ENCODE measurements around the gene NTRK1.

NTRK1 gene

DNA sequence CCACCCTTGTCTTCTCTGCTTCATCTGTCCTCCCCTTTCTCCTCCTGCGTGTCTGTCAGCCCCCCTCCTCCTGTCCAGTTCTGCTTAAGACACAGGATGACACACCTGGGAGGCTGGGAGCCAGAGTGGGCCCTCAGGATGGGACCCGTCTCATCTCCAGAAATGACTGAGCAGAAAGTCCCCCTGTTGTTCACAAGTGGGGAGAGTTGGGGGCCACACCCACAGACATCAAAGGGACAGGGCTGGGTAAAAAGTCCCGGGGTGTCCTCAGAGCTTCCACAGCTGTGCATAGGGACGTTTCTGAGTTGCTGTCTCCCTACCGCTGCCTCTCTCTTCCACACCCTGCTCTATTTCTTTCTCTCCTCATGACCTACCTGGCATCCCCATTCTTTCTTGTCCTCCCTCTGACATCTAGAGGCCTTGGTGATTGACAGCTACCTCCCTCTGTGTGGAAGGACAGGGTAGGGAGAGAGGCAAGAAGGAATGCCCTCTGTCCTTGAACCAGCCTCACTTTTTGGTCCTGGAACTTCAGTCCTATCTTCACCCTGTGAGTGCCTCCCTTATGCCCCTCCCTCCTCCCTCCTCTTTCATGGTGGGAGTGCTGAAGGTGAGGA is 24.5 kb upstream of the NTRK1 start:
- H3K4me3 ChIP-seq (ENCODE audit: low read length), result no peak overlapping the region
- no peak for DNase-seq (ENCODE audit: low read depth, low spot score)

DNA sequence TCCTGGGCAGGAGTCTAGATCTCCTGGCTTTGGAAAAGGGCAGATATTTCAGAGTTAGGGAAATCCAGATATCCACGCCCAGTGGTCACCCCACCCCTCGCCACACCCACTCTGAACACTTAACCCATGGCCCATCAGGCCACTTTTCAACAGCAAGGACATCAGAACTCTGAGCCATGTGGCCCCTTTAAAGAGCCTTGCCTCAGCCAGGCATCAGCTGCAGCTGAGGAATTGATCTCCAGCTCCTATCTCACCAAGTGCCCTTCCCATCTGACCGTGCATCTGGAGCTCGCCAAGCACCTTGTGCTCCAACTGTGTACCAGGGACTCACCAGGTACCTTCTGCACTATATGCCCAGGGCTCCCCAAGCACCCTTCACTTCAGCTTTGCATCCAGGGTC is 23.8 kb upstream of the NTRK1 start:
- no peak overlapping the region for H3K4me3 ChIP-seq (ENCODE audit: low read length)
- no peak for DNase-seq (ENCODE audit: low read depth, low spot score)

DNA sequence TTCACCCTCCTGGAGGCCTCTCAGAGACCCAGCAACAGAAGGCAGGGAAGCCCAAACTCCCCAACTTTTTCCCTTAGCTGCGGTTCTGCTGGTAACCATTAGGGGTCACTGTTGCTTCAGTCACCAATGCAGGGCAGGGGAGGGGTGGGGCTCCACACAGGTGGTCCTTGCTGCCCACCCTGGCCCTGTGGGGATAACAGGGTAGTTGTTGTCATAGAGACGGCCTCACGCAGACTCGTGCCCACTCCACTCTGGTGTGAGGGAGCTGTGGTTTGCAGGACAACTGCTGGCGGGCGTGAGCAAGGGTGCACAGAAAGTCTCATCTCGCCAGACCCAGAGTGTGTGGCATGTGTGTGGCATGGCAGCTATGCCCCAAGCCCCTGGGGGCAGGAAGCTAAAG is 21.7 kb upstream of the NTRK1 start:
- H3K4me3 ChIP-seq (ENCODE audit: low read length), result no peak overlapping the region
- no peak for DNase-seq (ENCODE audit: low read depth, low spot score)

DNA sequence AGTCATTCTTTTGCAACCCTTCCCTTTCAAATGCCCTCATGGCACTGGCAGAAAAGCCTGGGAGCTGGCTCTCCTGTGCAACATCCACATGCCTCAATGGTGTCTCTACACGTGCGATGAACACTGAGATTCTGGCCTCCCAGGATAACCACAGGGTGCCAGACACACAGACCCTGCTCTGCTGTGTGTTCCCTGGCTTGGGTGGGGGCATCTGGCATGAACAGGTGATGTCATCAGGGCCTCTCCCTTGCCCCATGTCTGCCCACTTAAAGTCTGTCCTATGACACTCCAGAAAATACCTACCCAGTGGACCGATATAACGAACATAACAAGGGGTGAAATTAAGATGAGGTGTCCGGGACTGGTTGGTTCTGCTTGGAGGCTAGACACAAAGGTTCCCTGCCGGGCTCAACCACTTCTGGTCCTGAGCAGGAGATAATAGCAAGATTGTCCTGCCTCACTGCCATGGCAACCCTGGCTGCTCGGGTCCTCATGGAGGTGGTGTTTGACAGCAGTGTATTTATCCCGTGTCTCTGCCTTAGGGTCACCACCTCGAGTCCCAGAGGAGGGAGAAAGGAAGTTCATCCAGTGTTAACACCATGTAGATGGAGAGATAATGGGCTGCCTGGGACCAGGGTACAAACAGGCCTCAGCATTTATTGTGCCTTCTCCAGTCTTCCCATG is 21.1 kb upstream of the NTRK1 start:
- no peak for DNase-seq (ENCODE audit: low read depth, low spot score)

DNA sequence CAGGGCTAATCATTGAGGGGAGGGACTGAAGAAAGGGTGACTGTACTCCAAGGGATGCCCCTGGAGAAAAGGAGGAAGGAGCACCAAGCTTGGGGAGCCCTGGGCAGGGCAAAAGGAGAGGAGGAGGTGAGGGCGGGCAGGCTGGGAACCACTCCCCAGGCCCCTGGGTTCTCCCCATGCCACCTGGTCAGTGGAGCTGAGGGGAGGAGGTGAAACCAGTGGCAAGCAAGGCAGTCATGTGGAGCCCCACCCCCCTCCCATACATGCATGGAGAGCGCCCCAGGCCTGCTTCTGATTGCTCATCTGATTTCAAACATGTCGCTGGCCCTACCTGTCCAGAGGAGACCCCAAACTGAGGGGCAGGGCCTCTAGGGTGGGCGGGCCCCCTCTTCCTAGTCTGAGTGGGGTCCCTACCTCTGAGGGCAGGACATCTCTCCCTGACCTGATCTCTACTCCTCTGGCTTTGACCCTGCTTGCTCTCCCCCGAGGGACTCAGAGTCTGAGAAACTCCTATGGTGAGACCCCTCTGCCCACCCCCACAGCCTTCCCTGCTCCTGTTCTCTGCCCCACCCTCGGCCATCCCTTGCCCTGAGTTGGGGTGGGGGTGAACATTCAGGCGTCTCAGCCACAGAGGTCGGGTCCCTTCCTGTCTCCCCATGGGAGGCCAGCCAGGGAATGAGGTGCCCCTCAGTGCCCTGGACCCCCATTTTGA is 20.3 kb upstream of the NTRK1 start:
- DNase-seq (ENCODE audit: low read depth, low spot score), result no peak
- H3K4me3 ChIP-seq (ENCODE audit: low read length), result no peak overlapping the region

More for the DNA sequence above, 21.1 kb upstream of the NTRK1 start:
- H3K4me3 ChIP-seq (ENCODE audit: low read length), result no peak overlapping the region

DNA sequence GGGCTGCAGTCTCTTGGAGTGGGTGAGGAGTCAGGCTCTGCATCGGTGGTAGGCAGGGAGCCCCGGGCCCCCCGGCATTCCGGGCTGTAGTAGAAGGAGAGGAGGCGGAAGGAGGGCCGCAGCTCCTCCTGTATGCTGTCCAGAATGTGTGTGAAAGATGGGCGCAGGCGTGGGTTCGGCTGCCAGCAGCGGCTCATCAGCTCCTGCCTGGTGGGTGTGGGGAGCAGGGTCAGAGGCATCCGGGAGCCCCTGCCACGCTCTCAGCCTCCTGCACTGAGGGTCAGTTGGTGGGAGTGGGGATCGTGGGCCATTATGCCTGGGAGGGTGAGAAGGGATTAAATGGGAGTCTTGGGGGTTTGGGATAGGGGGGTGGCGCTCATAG is 19.8 kb upstream of the NTRK1 start:
- DNase-seq (ENCODE audit: low read depth, low spot score), result no peak
- no peak overlapping the region for H3K4me3 ChIP-seq (ENCODE audit: low read length)

DNA sequence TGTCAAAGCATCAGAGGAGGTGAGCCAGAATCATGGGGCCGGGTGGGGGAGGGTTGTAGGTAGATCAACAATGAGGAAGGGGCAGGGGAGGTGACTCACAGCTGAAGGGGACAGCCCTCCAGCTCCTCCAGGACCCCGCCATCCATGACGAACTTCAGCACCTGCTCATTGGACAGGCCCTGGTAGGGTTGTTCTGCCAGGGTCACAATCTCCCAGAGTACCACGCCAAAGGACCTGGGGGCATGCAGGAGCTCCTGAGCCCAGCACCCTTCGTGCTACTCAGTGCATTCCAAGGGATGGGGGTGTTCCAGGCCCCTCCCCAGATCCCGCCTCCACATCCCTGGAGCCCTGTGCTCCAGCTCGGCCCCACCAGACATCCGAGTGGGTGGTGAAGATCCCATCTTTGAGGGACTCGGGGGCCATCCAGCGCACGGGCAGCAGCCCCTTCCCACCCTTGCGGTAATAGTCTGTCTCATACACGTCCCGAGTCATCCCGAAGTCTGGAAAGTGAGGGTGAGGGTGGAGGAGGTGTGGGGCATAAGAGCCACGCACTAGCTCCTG is 19.3 kb upstream of the NTRK1 start:
- no peak overlapping the region for H3K4me3 ChIP-seq (ENCODE audit: low read length)
- no peak for DNase-seq (ENCODE audit: low read depth, low spot score)

DNA sequence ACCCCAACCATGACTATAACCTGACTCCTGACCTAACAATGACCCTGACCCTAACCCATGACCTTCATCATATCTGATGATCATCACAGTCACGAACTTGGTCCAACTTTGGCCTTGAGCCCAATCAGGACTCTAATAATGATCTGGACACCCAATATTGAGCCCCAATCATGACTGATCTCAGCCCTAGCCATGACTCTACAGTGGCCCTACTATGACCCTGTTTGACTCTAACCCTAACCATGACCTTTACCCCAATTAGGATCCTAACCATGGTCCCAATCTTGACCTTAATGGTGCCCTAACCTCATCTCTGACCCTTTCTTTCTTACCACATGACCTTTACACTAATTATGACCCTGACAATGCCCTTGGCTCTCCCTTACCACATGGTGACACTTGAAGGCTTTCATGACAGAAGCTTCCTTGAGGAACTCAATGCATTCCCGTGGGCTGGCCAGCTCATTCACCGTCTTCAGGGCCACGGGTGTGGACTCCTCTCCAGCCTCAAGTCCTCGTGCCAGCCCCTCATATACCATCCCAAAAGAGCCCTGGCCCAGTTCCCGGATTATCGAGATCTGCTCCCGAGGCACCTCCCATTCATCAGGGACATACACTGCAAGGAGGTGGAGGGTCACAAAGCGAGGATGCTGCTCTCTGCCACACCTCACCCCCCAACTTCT is 17.9 kb upstream of the NTRK1 start:
- no peak for DNase-seq (ENCODE audit: low read depth, low spot score)
- no peak overlapping the region for H3K4me3 ChIP-seq (ENCODE audit: low read length)

DNA sequence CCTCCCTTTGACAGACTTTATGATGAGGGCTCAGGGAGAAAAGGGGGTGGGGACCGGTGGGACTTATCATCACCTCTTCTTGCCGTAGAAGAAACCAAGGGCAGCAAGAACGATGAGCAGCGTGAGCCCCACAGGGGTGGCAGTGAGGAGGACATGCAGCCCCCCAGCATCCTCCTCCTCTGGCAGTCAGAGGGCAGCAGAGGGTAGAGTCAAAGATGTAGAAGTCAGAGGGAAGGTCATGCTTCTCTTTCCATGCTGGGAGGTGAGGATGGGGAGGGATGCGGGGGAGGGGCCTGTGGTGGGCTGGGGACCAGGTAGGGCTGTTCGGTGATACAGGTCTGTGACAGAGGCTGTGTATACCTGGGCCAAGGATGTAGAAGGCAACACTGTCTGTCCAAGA is 16.6 kb upstream of the NTRK1 start:
- DNase-seq (ENCODE audit: low read depth, low spot score), result no peak
- no peak overlapping the region for H3K4me3 ChIP-seq (ENCODE audit: low read length)

DNA sequence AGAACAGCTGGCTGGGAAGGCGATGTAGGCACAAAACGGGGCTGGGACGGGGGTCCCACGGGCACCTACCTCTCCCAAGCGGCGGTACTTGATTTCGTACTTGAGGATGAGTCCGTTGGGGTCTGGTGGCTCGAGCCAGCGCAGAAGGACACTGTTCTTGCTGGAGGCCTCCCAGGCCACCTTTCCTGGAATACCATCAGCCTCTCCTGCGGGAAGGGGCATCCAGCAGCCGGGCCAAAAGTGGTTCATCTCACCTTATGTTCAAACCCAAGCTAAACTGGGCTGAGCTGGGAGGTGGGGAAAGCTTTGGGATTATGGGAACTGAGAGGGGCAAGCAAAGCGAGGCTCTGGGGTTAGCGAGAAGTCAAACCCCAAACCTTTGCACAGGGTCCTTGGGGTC is 16.0 kb upstream of the NTRK1 start:
- H3K4me3 ChIP-seq (ENCODE audit: low read length), result no peak overlapping the region
- DNase-seq (ENCODE audit: low read depth, low spot score), result no peak

DNA sequence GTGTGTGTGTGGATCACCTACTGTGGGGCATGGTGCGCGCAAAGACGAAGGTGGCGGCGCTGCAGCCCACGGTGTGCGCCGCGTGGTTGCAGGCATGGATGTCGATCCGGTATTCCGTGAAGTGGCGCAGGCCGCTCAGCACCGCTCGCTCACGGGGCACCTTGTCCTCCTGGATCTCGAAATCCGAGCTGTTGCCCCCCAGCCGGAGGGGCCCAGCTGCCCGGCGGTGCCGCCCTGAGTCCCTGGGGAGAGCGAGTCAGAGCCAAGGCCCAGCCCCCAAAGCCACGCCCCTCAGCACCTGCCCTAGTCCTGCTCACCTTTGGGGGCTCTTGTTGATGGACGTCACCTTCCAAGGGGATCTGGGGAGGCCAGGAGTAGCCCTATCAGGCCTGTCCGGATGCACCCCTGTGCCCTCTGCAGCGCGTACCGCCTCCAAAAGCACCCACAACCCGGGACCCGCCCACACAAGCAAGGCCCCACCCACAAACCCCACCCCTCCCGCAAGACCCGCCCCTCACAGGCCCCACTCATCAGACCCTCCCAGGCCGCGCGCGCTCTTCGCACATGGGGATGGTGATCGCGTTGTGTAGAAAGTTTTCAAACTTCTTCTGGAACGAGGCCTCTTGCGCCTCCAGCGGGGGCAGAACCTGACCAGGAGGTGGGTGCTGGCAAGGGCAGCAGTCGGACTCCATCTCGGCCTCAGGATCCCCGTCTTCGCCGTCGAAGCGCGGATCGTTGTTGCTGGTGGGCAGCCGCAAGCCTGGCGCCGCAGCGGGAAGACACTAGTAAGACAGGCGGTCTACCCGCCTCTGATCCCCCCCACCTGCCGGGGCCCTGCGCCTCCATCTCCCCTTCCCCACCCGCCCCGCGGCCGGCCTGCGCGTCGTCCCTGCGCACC is 15.4 kb upstream of the NTRK1 start:
- DNase-seq (ENCODE audit: low read depth, low spot score), result no peak
- H3K4me3 ChIP-seq (ENCODE audit: low read length), result no peak overlapping the region

DNA sequence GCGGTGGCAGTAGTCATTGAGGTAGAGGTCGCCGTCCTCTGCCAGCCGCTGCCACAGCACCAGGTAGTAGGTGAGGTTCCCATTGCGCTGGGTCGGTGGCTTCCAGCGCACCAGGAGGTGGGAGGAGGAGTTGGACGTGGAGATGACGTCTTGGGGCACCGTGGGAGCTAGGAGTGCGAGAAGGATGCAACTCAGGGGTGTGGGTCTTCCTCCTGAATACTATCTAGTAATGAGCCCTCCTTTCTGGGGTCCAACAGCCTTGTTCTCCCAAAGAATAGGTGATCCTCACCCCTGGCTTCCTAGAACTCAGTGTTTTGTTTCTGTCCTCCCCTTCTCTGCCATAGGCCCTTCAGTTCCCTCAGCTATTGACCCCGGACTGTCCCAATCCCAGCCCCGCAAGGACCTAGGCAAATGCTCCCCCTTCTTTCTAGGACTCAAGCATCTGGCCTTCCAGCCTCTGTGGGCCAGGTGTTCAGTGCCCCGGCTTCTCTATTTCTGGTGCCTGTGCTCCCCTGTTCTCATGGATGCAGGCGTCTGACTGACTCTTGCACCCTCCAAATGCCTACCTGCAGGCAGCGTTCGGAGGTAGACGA is 14.6 kb upstream of the NTRK1 start:
- no peak for DNase-seq (ENCODE audit: low read depth, low spot score)
- no peak overlapping the region for H3K4me3 ChIP-seq (ENCODE audit: low read length)

DNA sequence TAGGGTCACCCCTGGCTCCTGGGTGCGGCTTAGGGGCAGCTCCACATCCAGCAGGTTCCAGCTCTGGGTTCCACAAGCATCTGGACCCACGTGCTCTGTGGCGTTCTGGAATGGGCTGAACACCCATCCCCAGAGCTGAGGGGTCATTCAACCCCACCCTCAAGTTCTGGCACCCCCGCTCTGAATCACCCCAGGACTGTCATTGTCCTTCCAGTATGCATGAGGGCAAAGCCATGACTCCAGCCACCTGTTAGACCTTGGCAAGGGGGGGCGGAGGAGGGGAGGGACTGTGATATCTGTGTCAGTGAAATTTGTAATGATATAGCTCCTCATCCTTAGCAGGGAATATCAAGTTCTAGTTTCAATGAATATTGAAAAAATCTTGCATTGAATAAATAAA is 14.0 kb upstream of the NTRK1 start:
- DNase-seq (ENCODE audit: low read depth, low spot score), result no peak

DNA sequence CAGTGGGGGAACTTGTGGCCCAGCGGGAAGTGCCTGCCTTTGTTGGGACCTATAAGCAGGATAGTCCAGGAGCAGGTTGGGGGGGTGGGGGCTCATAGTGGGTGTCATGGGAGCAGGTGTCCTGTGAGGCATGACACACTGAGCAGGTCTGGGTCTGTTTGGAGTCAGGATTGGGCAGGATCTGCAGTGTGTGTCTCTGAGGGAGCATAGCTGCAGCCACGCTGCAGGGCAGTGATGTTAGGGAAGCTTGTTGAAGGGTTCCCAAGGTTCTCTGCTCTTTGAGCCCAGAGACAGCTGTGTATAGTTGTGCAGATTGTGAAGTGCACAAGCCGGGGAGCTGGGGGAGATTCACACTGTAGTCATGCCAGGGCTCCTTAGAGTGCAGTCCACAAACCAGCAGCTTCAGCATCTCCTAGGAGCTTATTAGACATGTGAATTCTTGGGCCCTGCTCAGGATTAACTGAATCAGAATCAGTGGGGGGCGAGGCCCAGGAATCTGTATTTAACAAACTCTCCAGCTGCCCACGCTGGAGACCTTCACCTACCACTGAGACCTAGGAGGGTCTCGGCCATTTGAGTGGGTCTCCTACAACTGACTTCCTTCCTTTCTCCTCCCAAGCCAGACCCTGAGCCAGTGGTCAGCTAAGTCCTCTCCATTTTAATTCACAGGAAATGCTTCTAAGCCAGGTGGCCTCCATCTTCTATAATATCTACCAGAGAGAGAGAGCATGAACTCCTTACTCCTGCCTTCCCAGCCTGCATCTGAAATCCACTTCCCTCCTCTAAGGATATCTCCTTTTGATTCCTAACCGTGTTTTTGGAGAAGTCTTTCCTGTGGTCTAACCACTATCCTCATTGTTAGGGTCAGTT is 12.8 kb upstream of the NTRK1 start:
- no peak for DNase-seq (ENCODE audit: low read depth, low spot score)
- no peak overlapping the region for H3K4me3 ChIP-seq (ENCODE audit: low read length)

More for the DNA sequence above, 14.0 kb upstream of the NTRK1 start:
- no peak overlapping the region for H3K4me3 ChIP-seq (ENCODE audit: low read length)

DNA sequence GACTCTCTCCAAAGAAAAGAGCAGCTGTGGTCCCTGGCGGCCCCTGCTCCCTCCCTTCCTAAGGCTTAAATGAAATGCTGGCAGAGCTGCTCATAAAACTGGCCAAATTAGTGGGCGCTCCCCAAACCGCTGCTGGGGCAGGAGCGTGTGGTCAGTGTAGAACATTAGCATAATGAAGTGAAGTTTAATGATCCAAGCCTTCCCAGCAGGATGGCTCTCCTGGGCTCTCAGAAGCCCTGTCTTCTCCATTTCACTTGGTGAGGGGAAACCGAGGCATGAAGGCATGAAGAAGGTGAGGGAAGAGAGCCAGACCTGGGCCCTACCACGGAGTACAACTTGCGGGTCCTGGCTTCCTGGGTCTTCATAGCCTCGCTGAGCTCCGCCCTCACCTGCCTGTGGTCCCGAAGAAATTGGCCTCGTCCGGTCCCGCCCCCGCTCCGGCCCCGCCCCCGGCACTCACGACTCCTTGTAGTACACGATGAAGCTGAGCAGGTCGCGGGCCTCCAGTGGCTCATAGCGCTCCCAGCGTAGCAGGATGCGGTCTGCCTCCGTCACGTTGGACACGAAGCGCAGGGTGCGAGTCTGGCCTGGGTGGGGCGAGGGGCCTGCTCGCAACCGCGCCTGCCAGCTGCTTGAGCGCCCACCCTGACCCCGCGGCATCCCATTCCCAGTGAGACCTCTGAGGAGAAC is 12.1 kb upstream of the NTRK1 start:
- no peak overlapping the region for H3K4me3 ChIP-seq (ENCODE audit: low read length)
- no peak for DNase-seq (ENCODE audit: low read depth, low spot score)

DNA sequence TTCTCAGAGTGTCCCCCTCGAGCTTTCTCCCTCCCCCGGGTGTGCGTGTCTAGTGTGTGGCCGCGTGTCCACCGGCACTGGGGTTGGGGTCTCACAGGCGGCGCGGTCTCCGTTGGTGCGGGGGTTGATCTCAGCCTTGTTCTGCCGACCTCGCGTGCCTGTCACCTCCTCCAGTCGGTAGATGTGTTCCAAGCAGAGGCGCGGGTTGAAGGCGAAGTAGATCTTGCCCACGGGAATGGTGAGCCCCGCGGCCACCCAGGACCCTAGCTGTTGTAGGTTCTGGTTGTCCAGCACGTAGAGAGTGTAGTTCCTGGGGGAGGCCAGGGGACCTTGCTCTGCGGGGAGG is 11.5 kb upstream of the NTRK1 start:
- H3K4me3 ChIP-seq (ENCODE audit: low read length), result no peak overlapping the region
- DNase-seq (ENCODE audit: low read depth, low spot score), result no peak

DNA sequence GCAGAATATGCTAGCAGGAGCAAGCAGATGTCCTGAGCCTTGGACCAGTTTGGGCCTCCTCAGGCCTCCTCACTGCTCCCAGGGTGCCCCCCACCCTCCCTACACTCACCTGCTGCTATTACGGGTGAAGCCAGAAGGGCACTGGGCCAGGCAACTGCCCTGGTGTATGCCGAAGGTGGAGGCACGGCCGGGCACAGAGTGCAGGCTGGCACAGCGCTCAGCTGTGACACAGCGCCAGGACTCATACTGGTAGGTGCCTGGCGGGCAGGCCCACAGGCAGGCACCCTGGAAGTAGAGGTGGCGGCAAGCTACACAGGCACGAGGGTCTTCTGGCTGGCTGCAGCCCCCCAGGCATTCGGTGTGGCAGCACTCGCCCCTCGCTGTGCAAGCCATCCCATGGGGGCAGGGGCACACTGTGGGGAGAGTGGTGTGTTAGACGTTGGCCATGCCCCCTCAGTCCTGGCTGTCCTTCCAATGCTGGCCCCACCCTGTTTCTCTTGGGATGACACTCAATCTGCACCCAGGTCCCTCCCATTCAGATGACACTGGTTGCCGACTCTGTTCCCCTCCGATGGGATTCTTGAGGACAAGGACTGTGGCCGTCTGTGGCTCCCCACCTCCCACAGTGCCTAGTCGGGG is 8.8 kb upstream of the NTRK1 start:
- DNase-seq (ENCODE audit: low read depth, low spot score), result no peak
- no peak overlapping the region for H3K4me3 ChIP-seq (ENCODE audit: low read length)
